Choroid plexus epithelial cell (primary cell): ENCODE measurements around the gene DAO.

ENCODE experiments used
- DNase-seq: peaks from one replicate; pipeline ENCODE4 v3.0.0-alpha.2; 2010; ENCODE audit warnings: low read depth
- H3K4me3 ChIP-seq: 2 replicates; pipeline ENCODE4 v1.5.1; 2011; ENCODE audit warnings: low read depth, mild to moderate bottlenecking, control low read depth, low read length, moderate library complexity
- CTCF ChIP-seq: conservative IDR thresholded peaks from 2 replicates; pipeline ENCODE4 v1.5.1; 2011; ENCODE audit warnings: low read depth, mild to moderate bottlenecking, control low read depth, inconsistent platforms, low read length, moderate library complexity

The DAO gene

GRCh38 chr12:108918206-108918605, 38.3 kb downstream of the DAO start:
- DNase-seq = no peak
- TF ChIP-seq CTCF = no peak
- H3K4me3 ChIP-seq = no peak overlapping the region

- no peak for DNase-seq
These were observed 39.2 kb downstream of the DAO start for GRCh38 chr12:108918960-108919642.

GRCh38 chr12:108921946-108922345, 42.1 kb downstream of the DAO start:
- H3K4me3 ChIP-seq = no peak overlapping the region
- DNase-seq = no peak
- no peak for TF ChIP-seq CTCF

More at GRCh38 chr12:108918960-108919642, 39.2 kb downstream of the DAO start:
- no peak overlapping the region for H3K4me3 ChIP-seq
- no peak for TF ChIP-seq CTCF

GRCh38 chr12:108922918-108923317, 43.0 kb downstream of the DAO start:
- no peak for TF ChIP-seq CTCF
- no peak overlapping the region for H3K4me3 ChIP-seq
- no peak for DNase-seq

GRCh38 chr12:108928695-108929094, 48.8 kb downstream of the DAO start:
- TF ChIP-seq CTCF = no peak

GRCh38 chr12:108930155-108930554, 50.3 kb downstream of the DAO start:
- no peak overlapping the region for H3K4me3 ChIP-seq
- no peak for TF ChIP-seq CTCF
- no peak for DNase-seq

More at GRCh38 chr12:108928695-108929094, 48.8 kb downstream of the DAO start:
- H3K4me3 ChIP-seq = no peak overlapping the region
- DNase-seq = no peak

GRCh38 chr12:108930756-108931155, 50.9 kb downstream of the DAO start:
- no peak for DNase-seq
- TF ChIP-seq CTCF = no peak
- H3K4me3 ChIP-seq = no peak overlapping the region
